CD14-positive monocyte (primary cell): ENCODE measurements around the gene KRTAP16-1. TPM values are rescaled to one million over a fixed set of nuclear protein-coding genes. Genes with fewer than 3 reads are reported as not detected.
A peak's percentile ranks its signal among the peaks of the same experiment; 100 is the strongest.

Experiments
- DNase-seq, 3 donors: peaks; one replicate each; pipeline ENCODE4 v3.0.0-alpha.2; 2011 to 2022
- H2AFZ ChIP-seq: 2 replicates; pipeline ENCODE4 v1.6.0; 2012; ENCODE audit warnings: mild to moderate bottlenecking, low read depth, low read length, inconsistent platforms; ENCODE audit not compliant: insufficient read depth, poor library complexity, severe bottlenecking
- H3K27ac ChIP-seq, 2 donors: 1 replicate in 1 of 2; 2 replicates in 1 of 2; pipeline ENCODE4 v1.5.1; 2012 to 2013; ENCODE audit warnings: low read length in 2 of 2, control low read depth in 1 of 2, inconsistent platforms in 1 of 2, low read depth in 1 of 2, mild to moderate bottlenecking in 1 of 2
- H3K27me3 ChIP-seq, 2 donors: one replicate each; pipeline versions ENCODE4 v1.6.0 to v1.6.1; 2011 to 2013; ENCODE audit warnings: low read length in 2 of 2; ENCODE audit not compliant: control insufficient read depth in 2 of 2, insufficient read depth in 2 of 2
- H3K36me3 ChIP-seq, 2 donors: replicated peaks in 1 of 2; 1 replicate in 1 of 2; 2 replicates in 1 of 2; pipeline versions ENCODE4 v1.5.1 to v1.6.1; 2012 to 2013; ENCODE audit warnings: low read length in 2 of 2, control low read depth in 1 of 2, inconsistent platforms in 1 of 2, mild to moderate bottlenecking in 1 of 2; ENCODE audit not compliant: insufficient read depth in 2 of 2, control insufficient read depth in 1 of 2
- H3K4me1 ChIP-seq, 2 donors: 1 replicate in 1 of 2; 2 replicates in 1 of 2; pipeline versions ENCODE4 v1.5.1 to v1.6.1; 2012 to 2013; ENCODE audit warnings: low read length in 2 of 2, control low read depth in 1 of 2, inconsistent platforms in 1 of 2, mild to moderate bottlenecking in 1 of 2, moderate library complexity in 1 of 2; ENCODE audit not compliant: insufficient read depth in 2 of 2, control insufficient read depth in 1 of 2
- H3K4me2 ChIP-seq: replicated peaks from 2 replicates; pipeline ENCODE3; 2012; ENCODE audit warnings: low read length, moderate library complexity, mild to moderate bottlenecking; ENCODE audit not compliant: poor library complexity, severe bottlenecking; ENCODE audit errors: extremely low read depth
- H3K4me3 ChIP-seq, 3 experiments: fragments of 200-600 bp in 1 of 3; sonication (generic) in 1 of 3; replicated peaks in 1 of 3; 1 replicate in 2 of 3; 2 replicates in 1 of 3; pipeline ENCODE4 v1.5.1; 2011 to 2013; ENCODE audit warnings: low read length in 3 of 3, mild to moderate bottlenecking in 3 of 3, control low read depth in 2 of 3, low read depth in 2 of 3, inconsistent platforms in 1 of 3, moderate library complexity in 1 of 3
- H3K79me2 ChIP-seq: 2 replicates; pipeline ENCODE4 v1.6.0; 2012; ENCODE audit warnings: mild to moderate bottlenecking, control low read depth, inconsistent platforms, low read length, moderate library complexity; ENCODE audit not compliant: insufficient read depth
- H3K9ac ChIP-seq: 2 replicates; pipeline ENCODE4 v1.6.0; 2017; ENCODE audit warnings: low read length, mild to moderate bottlenecking; ENCODE audit not compliant: insufficient read depth, poor library complexity, severe bottlenecking
- H3K9me3 ChIP-seq, 2 donors: replicated peaks in 1 of 2; 1 replicate in 1 of 2; 2 replicates in 1 of 2; pipeline versions ENCODE4 v1.5.1 to v1.6.1; 2012 to 2013; ENCODE audit warnings: low read length in 2 of 2, control low read depth in 1 of 2; ENCODE audit not compliant: control insufficient read depth in 1 of 2, insufficient read depth in 1 of 2
- H4K20me1 ChIP-seq: 2 replicates; pipeline ENCODE4 v1.6.0; 2012; ENCODE audit warnings: mild to moderate bottlenecking, low read length, control low read depth, moderate library complexity; ENCODE audit not compliant: insufficient read depth
- H3K27ac Mint-ChIP-seq, 7 donors: one replicate each; pipeline ENCODE4 v1.8.0; 2020; ENCODE audit warnings: mild to moderate bottlenecking in 7 of 7, mixed read lengths in 7 of 7, moderate library complexity in 6 of 7, inconsistent platforms in 2 of 7
- H3K27me3 Mint-ChIP-seq, 3 donors: one replicate each; pipeline ENCODE4 v1.8.0; 2021 to 2022; ENCODE audit warnings: low read depth in 3 of 3, mild to moderate bottlenecking in 3 of 3, mixed read lengths in 3 of 3, moderate library complexity in 3 of 3, inconsistent platforms in 1 of 3
- H3K36me3 Mint-ChIP-seq, 2 donors: one replicate each; pipeline ENCODE4 v1.8.0; 2020; ENCODE audit warnings: mixed read lengths in 2 of 2, inconsistent platforms in 1 of 2, mild to moderate bottlenecking in 1 of 2
- H3K4me1 Mint-ChIP-seq: one replicate; pipeline ENCODE4 v1.8.0; 2020; ENCODE audit warnings: mild to moderate bottlenecking, mixed read lengths
- H3K4me3 Mint-ChIP-seq, 2 donors: one replicate each; pipeline ENCODE4 v1.8.0; 2020; ENCODE audit warnings: mild to moderate bottlenecking in 2 of 2, mixed read lengths in 2 of 2, moderate library complexity in 1 of 2
- H3K9me3 Mint-ChIP-seq, 7 donors: one replicate each; pipeline ENCODE4 v1.8.0; 2020 to 2022; ENCODE audit warnings: mixed read lengths in 7 of 7, mild to moderate bottlenecking in 6 of 7, moderate library complexity in 6 of 7, inconsistent platforms in 2 of 7
- CTCF ChIP-seq: fragments of 200-600 bp; IDR thresholded peaks from one replicate; pipeline ENCODE4 v1.8.0; 2022; ENCODE audit warnings: antibody characterized with exemption, mild to moderate bottlenecking
- WGBS: methylation state at CpG from one replicate; pipeline ENCODE4 v1.1.5; 2013; ENCODE audit warnings: missing lambda C conversion rate; ENCODE audit not compliant: insufficient coverage; 5-methylcytosine and 5-hydroxymethylcytosine counted together
- intact Hi-C, 2 donors: fragments of 100-400 bp; cut with micrococcal nuclease; formaldehyde crosslinking; loops; one replicate each; pipeline versions ENCODE4 v1.15.0 to v1.15.1; 2023
- polyA plus RNA-seq, 3 donors: library from polyadenylated mRNA; depleted of rRNA in 1 of 3; unstranded in 2 of 3; stranded (reverse) in 1 of 3; fragments of 300-500 nt in 2 of 3; fragments of >200 nt in 1 of 3; fragmentation: Illumina TruSeq in 2 of 3; gene quantifications; 1 replicate in 2 of 3; 2 replicates in 1 of 3; pipeline ENCODE4 v1.2.3, GENCODE V29; 2012 to 2021

KRTAP16-1 gene
- polyA plus RNA-seq, 3 donors, result not detected

DNA sequence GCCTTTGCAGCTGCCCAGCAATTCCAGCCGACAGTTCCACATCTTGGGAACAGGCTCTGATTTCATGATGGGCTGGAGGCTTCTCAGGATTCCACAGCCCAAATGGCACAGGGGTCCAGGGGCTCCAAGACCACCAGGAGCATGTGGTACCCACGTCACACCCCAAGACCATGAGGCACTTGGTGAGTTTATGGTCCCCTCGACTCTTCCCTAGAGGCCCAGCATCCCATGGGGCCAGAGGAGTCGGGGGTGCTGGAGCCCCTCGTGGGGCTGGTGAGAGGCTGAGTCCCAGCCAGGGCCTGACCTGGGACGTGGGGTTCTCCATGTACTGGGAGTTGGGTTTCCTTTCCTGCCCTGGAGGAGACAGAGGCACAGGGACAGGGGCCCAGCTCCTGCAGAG, 16.5 kb upstream of the KRTAP16-1 start:
- no peak overlapping the region for H3K27ac Mint-ChIP-seq
- H3K9me3 Mint-ChIP-seq, result peaks cover 0 to 4% (median 3%) of the 10 kb centered on the region in 7 donors
- no peak overlapping the region for H3K4me3 Mint-ChIP-seq
- H3K4me2 ChIP-seq, result no peak overlapping the region
- no peak overlapping the region for H3K27ac ChIP-seq
- WGBS, result 94% methylated on average over 5 of the region's 6 CpGs
- H3K9ac ChIP-seq, result no peak overlapping the region
- H3K79me2 ChIP-seq, result no peaks in the 10 kb centered on the region
- no peak overlapping the region for H2AFZ ChIP-seq
- peaks cover 0 to 2% of the 10 kb centered on the region in 2 donors for H3K9me3 ChIP-seq
- H3K4me3 ChIP-seq, result no peak overlapping the region
- H3K27me3 Mint-ChIP-seq, result peaks cover 0 to 4% (median 0%) of the 10 kb centered on the region in 3 donors
- no peaks in the 10 kb centered on the region for H3K27me3 ChIP-seq
- no peaks in the 10 kb centered on the region for H4K20me1 ChIP-seq
- no peak for DNase-seq
- peaks cover 0 to 7% of the 10 kb centered on the region in 2 donors for H3K4me1 ChIP-seq
- H3K36me3 ChIP-seq, result no peaks in the 10 kb centered on the region
- no peak for TF ChIP-seq CTCF
- peaks cover 10% of the 10 kb centered on the region for H3K4me1 Mint-ChIP-seq
- no peaks in the 10 kb centered on the region for H3K36me3 Mint-ChIP-seq
- intact Hi-C loops, result loop anchor here in 1 of 2 donors (10.0 kb wide), 1 partner anchor 421 kb away; no protein-coding TSS in a partner anchor

DNA sequence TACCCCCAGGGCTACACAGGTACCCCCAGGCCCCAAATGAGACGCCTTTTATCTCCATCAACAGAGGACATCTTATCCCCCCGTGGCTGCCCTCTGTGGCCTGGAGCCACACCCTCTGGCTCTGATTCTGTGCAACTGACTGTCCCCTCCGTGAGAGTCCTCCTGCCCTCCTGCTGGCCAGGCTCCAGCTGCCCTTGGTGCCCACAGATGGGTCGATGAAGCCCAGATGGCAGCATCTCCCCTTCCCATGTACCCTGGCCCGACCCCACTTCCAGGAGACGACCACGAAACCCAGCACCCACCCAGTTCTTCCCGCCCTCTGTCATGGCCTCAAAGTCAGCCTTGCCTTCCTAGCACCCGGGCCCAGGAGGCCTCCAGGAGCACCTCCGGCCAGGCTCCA, 16.0 kb upstream of the KRTAP16-1 start:
- H3K4me1 Mint-ChIP-seq, result peaks cover 10% of the 10 kb centered on the region
- H3K9ac ChIP-seq, result no peak overlapping the region
- WGBS, result 91% methylated on average over 8 of the region's 10 CpGs

More for the DNA sequence above, 16.0 kb upstream of the KRTAP16-1 start:
- H3K79me2 ChIP-seq, result no peaks in the 10 kb centered on the region
- DNase-seq, result no peak
- peaks cover 0 to 7% of the 10 kb centered on the region in 2 donors for H3K4me1 ChIP-seq
- peaks cover 0 to 2% of the 10 kb centered on the region in 2 donors for H3K9me3 ChIP-seq
- no peaks in the 10 kb centered on the region for H4K20me1 ChIP-seq
- no peaks in the 10 kb centered on the region for H3K36me3 Mint-ChIP-seq
- intact Hi-C loops, result loop anchor here in 1 of 2 donors (10.0 kb wide), 1 partner anchor 420 kb away; no protein-coding TSS in a partner anchor
- no peak overlapping the region for H3K4me3 ChIP-seq
- no peak overlapping the region for H3K4me2 ChIP-seq
- no peaks in the 10 kb centered on the region for H3K27me3 ChIP-seq
- peak overlapping the region in 1 of 7 donors; percentile 57 for H3K27ac Mint-ChIP-seq
- no peaks in the 10 kb centered on the region for H3K36me3 ChIP-seq
- peaks cover 0 to 4% (median 0%) of the 10 kb centered on the region in 3 donors for H3K27me3 Mint-ChIP-seq
- H2AFZ ChIP-seq, result no peak overlapping the region
- H3K9me3 Mint-ChIP-seq, result peaks cover 0 to 9% (median 4%) of the 10 kb centered on the region in 7 donors
- TF ChIP-seq CTCF, result no peak
- no peak overlapping the region for H3K27ac ChIP-seq
- no peak overlapping the region for H3K4me3 Mint-ChIP-seq
